WTC11 (cell line): Measurements from ENCODE around the gene IL1RN. TPM values are rescaled to one million over a fixed set of nuclear protein-coding genes. Genes with fewer than 3 reads are reported as not detected.

Experiments used
- ATAC-seq: fragments of 200-7000 bp; cut with Tn5 transposase; 2 replicates; pipeline ENCODE4 v1.10.0; 2021; ENCODE audit warnings: mild to moderate bottlenecking, moderate library complexity
- CTCF ChIA-PET: fragments of 300-600 bp; sonication (Branson Sonifier 250); formaldehyde crosslinking; loops from one replicate; lab custom pipeline; 2021; ENCODE audit warnings: antibody characterized with exemption; lab: Charles Lee
- POLR2A ChIA-PET: fragments of 350-600 bp; sonication (Branson Sonifier 250); formaldehyde crosslinking; loops from one replicate; lab custom pipeline; 2021; ENCODE audit warnings: antibody characterized with exemption; lab: Charles Lee
- DNase-seq: peaks from one replicate; pipeline ENCODE4 v3.0.0; 2021; ENCODE audit warnings: low spot score
- H3K27ac Mint-ChIP-seq: 2 replicates; pipeline ENCODE4 v1.8.0; 2021; ENCODE audit warnings: mixed read lengths
- H3K27me3 Mint-ChIP-seq: 2 replicates; pipeline ENCODE4 v1.8.0; 2021; ENCODE audit warnings: low read depth, mild to moderate bottlenecking, moderate library complexity, mixed read lengths
- H3K36me3 Mint-ChIP-seq: 2 replicates; pipeline ENCODE4 v1.8.0; 2021; ENCODE audit warnings: mixed read lengths
- H3K4me1 Mint-ChIP-seq: 2 replicates; pipeline ENCODE4 v1.8.0; 2022; ENCODE audit warnings: mixed read lengths
- H3K4me3 Mint-ChIP-seq: 2 replicates; pipeline ENCODE4 v1.8.0; 2021; ENCODE audit warnings: mild to moderate bottlenecking, moderate library complexity, mixed read lengths
- H3K9me3 Mint-ChIP-seq: 2 replicates; pipeline ENCODE4 v1.8.0; 2021; ENCODE audit warnings: mixed read lengths
- ATF1 ChIP-seq: sonication (generic); formaldehyde crosslinking; IDR thresholded peaks from 2 replicates; pipeline ENCODE4 v1.8.1; 2023; ENCODE audit warnings: mild to moderate bottlenecking, moderate library complexity, missing genetic modification reagents
- CDX4 ChIP-seq: fragments of 250-450 bp; sonication (Bioruptor Pico); IDR thresholded peaks from 2 replicates; pipeline ENCODE4 v1.9.0; 2021; ENCODE audit warnings: moderate library complexity, mild to moderate bottlenecking, inconsistent platforms, borderline replicate concordance
- E2F1 ChIP-seq: sonication (generic); formaldehyde crosslinking; IDR thresholded peaks from 2 replicates; pipeline ENCODE4 v1.8.0; 2022; ENCODE audit warnings: mild to moderate bottlenecking, missing genetic modification reagents
- ESRRA ChIP-seq: sonication (generic); formaldehyde crosslinking; IDR thresholded peaks from 2 replicates; pipeline ENCODE4 v1.8.1; 2022; ENCODE audit warnings: mild to moderate bottlenecking, missing genetic modification reagents, borderline replicate concordance
- FOXP4 ChIP-seq: sonication (generic); formaldehyde crosslinking; IDR thresholded peaks from 2 replicates; pipeline ENCODE4 v1.8.0; 2022; ENCODE audit warnings: mild to moderate bottlenecking, missing genetic modification reagents
- HMGA2 ChIP-seq: fragments of 250-450 bp; sonication (Bioruptor Pico); IDR thresholded peaks from 2 replicates; pipeline ENCODE4 v1.4.0; 2021; ENCODE audit warnings: mild to moderate bottlenecking, moderate library complexity
- JUN ChIP-seq: sonication (generic); formaldehyde crosslinking; IDR thresholded peaks from 2 replicates; pipeline ENCODE4 v1.8.0; 2023; ENCODE audit warnings: mild to moderate bottlenecking, missing genetic modification reagents
- NR3C1 ChIP-seq: sonication (generic); formaldehyde crosslinking; conservative IDR thresholded peaks from 2 replicates; pipeline ENCODE4 v1.8.1; 2023; ENCODE audit warnings: low read depth, mild to moderate bottlenecking, missing genetic modification reagents
- PRRX2 ChIP-seq: fragments of 250-450 bp; sonication (Bioruptor Pico); IDR thresholded peaks from 2 replicates; pipeline ENCODE4 v1.8.0; 2021; ENCODE audit warnings: mild to moderate bottlenecking
- TEAD4 ChIP-seq: sonication (generic); formaldehyde crosslinking; IDR thresholded peaks from 2 replicates; pipeline ENCODE4 v1.8.0; 2022; ENCODE audit warnings: mild to moderate bottlenecking, missing genetic modification reagents
- TP53 ChIP-seq: sonication (generic); formaldehyde crosslinking; IDR thresholded peaks from 2 replicates; pipeline ENCODE4 v1.8.1; 2023; ENCODE audit warnings: mild to moderate bottlenecking, missing genetic modification reagents
- ZNF219 ChIP-seq: sonication (generic); formaldehyde crosslinking; IDR thresholded peaks from 2 replicates; pipeline ENCODE4 v1.8.0; 2023; ENCODE audit warnings: missing genetic modification reagents, mild to moderate bottlenecking, borderline replicate concordance
- ZNF232 ChIP-seq: sonication (generic); formaldehyde crosslinking; IDR thresholded peaks from 2 replicates; pipeline ENCODE4 v1.8.0; 2022; ENCODE audit warnings: mild to moderate bottlenecking, missing genetic modification reagents
- ZNF317 ChIP-seq: sonication (generic); formaldehyde crosslinking; IDR thresholded peaks from 2 replicates; pipeline ENCODE4 v1.8.1; 2023; ENCODE audit warnings: low read depth, mild to moderate bottlenecking, moderate library complexity, missing genetic modification reagents, borderline replicate concordance
- ZNF671 ChIP-seq: fragments of 250-450 bp; sonication (Bioruptor Pico); IDR thresholded peaks from 2 replicates; pipeline ENCODE4 v1.8.0; 2021; ENCODE audit warnings: mild to moderate bottlenecking
- total RNA-seq: library from RNA; stranded (reverse); gene quantifications from 3 replicates; pipeline ENCODE4 v1.2.3, GENCODE V29; 2021
- TF ChIP-seq, protein P1 (sequence below): sonication (generic); formaldehyde crosslinking; IDR thresholded peaks from 2 replicates; pipeline ENCODE4 v1.8.1; 2022; ENCODE audit warnings: mild to moderate bottlenecking, missing genetic modification reagents, moderate library complexity, borderline replicate concordance

The IL1RN gene
- total RNA-seq, 1 experiment from 2014 or later, result not detected

DNA sequence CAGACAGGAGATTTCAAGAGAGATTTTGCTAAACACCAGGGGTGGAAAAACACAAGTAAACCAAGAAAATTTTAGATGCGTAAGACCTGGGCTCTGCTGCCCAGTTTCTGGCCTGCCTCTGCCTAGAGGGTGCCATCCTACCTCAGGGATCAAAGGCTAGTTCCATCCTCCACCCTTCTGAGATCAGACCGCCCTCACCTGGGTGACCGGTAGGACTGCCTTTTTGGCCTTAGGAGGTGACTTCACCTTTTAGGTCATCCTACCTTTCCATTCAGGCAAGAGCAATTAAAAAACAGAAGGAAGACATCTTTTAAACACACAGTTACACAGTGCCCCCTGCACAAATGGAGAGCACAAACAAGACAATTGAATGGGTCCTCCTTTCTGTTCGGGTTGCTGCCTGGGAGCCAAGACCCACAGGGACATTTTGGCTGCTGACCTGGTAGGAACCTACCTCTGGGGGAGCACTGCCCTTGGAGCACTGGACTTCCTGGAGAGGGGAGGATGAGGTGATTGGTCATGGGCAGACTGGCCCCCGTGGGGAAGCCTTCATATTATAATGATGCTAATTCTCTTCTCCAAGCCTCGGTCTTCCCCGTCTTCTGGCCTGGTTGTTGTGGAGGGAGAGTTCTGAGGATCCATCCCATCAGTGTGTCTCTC lies 49.4 kb downstream of the IL1RN start (continued):
- TF ChIP-seq FOXP4 (CRISPR knock-in tag) (no peak), CDX4 (no peak), JUN (no peak), ZNF317 (CRISPR knock-in tag) (no peak), ESRRA (no peak), NR3C1 (CRISPR knock-in tag) (no peak), HMGA2 (CRISPR knock-in tag) (no peak)

DNA sequence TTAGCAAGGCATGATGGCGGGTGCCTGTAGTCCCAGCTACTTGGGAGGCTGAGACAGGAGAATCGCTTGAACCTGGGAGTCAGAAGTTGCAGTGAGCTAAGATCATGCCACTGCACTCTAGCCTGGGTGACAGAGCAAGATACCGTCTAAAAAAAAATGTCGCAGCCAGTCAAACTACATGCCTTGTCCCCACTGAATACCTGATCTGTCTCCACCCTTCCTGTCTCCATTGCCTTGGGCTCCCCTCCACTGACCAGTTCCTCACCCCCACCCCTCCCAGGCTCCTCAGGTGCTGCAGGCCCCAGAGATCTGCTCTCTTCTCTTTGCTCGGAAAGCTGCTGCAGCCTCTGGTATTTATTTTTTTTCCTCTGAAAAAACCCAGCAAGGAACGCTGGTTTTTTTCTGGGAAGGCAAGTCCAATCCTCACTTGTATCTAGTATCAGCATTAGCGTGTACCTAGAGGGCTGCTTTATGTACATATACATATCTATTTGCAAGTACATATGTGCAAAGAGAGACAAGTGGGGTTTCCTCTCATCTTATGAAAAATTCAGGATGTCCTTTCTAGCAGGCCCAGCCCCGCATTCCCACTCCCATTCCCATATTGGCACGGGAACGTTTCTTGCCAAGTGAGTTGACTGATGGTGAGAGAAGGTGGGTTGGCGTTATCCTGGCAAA lies 50.8 kb downstream of the IL1RN start:
- Mint-ChIP-seq H3K36me3 (no peaks in the 10 kb centered on the region), H3K9me3 (no peaks in the 10 kb centered on the region), H3K27me3 (no peaks in the 10 kb centered on the region; the same call in 1 of the 2 replicates), H3K4me1 (peaks cover 26% of the 10 kb centered on the region), H3K4me3 (no peak overlapping the region), H3K27ac (no peak overlapping the region)
- DNase-seq (no peak), ATAC-seq (no peak)
- TF ChIP-seq NR3C1 (CRISPR knock-in tag) (no peak), TP53 (CRISPR knock-in tag) (no peak), E2F1 (CRISPR knock-in tag) (no peak)
- ChIA-PET POLR2A (no interaction called here), CTCF (interaction anchor here (5.3 kb wide), 1 partner anchor 41 kb away, joined by 42 read pairs; no protein-coding TSS in a partner anchor)

DNA sequence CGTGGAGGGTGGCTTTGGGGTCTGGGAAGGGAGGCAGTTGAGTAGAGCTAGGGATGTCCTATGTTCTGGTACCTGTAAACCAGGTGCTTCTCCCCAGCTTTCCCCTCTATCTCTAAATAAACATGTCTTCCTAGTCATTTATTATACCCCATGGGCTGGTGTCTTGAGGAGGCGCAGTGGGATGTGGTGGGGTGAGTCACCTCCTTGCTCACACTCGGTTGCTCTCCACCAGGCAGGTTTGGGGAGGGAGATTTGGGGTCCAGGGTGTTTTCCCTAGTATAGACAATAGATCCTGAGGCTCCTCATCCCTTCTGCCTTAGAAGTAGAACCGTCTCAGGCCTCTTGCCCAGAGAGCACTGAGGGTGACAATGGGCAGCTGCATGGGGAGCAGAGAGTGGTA lies 51.5 kb downstream of the IL1RN start:
- H3K9me3 Mint-ChIP-seq, result no peaks in the 10 kb centered on the region
- DNase-seq (no peak), ATAC-seq (no peak)
- ChIA-PET CTCF (interaction anchor here (5.3 kb wide), 1 partner anchor 42 kb away, joined by 42 read pairs; no protein-coding TSS in a partner anchor), POLR2A (no interaction called here)
- H3K27ac Mint-ChIP-seq, result no peak overlapping the region
- no peaks in the 10 kb centered on the region for H3K36me3 Mint-ChIP-seq
- no peak for TF ChIP-seq ATF1
- TF ChIP-seq PRRX2, result no peak
- TF ChIP-seq ZNF232 (CRISPR knock-in tag), result no peak
- TF ChIP-seq ZNF219 (CRISPR knock-in tag), result no peak
- no peak for TF ChIP-seq TEAD4 (CRISPR knock-in tag)
- TF ChIP-seq, protein P1, sequence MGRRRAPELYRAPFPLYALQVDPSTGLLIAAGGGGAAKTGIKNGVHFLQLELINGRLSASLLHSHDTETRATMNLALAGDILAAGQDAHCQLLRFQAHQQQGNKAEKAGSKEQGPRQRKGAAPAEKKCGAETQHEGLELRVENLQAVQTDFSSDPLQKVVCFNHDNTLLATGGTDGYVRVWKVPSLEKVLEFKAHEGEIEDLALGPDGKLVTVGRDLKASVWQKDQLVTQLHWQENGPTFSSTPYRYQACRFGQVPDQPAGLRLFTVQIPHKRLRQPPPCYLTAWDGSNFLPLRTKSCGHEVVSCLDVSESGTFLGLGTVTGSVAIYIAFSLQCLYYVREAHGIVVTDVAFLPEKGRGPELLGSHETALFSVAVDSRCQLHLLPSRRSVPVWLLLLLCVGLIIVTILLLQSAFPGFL (CRISPR knock-in tag), result no peak
- no peak for TF ChIP-seq ZNF671
- H3K4me1 Mint-ChIP-seq, result peaks cover 19% of the 10 kb centered on the region
- H3K4me3 Mint-ChIP-seq, result no peak overlapping the region
- H3K27me3 Mint-ChIP-seq, result no peaks in the 10 kb centered on the region; the same call in 1 of the 2 replicates
